DMS53 (cell line): Measurements from ENCODE around the gene E2F1.

ENCODE experiments used
- DNase-seq: peaks from one replicate; lab custom pipeline; 2025; lab: John Stamatoyannopoulos, UW

E2F1 gene, protein sequence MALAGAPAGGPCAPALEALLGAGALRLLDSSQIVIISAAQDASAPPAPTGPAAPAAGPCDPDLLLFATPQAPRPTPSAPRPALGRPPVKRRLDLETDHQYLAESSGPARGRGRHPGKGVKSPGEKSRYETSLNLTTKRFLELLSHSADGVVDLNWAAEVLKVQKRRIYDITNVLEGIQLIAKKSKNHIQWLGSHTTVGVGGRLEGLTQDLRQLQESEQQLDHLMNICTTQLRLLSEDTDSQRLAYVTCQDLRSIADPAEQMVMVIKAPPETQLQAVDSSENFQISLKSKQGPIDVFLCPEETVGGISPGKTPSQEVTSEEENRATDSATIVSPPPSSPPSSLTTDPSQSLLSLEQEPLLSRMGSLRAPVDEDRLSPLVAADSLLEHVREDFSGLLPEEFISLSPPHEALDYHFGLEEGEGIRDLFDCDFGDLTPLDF

DNA sequence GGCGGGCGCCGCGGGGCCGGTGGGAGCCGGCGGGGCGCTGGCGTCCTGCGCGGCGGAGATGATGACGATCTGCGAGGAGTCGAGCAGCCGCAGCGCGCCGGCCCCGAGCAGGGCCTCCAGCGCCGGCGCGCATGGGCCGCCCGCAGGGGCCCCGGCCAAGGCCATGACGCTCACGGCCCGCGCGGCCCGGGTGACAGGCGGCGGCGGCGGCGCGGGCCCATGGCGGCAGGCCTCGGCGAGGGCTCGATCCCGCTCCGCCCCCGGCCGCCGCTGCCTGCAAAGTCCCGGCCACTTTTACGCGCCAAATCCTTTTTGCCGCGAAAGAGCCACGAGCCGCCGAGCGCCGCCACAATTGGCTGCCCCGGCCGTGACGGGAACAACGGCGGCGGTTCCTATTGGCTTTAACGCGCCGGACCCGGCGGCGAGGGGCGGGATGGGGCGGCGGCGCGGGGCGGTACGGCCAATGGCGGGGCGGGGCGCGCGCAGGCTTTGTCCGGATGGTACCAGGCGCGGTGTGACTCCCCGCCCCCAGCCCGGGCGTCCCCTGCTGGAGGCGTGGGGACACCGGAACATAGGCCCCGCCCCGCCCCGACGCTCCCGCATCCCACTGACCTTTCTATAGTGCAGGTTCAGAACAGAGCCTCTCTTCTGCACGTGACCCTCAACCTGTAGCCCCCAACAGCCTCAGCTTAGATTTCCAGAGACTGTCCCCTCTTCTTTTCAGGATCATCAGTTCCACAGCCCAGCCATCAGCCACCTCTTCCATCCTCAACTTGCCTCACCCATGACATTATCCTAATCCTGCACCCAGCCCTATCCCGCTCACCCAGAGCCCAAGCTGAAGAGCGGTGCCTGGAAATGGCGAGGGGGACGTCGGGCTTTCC lies at the start of gene E2F1:
E2F1 (minus strand) TSS at position 286 of the 884 bp plus-strand sequence; CDS start at position 165, 121 bp downstream.
- peak; percentile 97 for DNase-seq

DNA sequence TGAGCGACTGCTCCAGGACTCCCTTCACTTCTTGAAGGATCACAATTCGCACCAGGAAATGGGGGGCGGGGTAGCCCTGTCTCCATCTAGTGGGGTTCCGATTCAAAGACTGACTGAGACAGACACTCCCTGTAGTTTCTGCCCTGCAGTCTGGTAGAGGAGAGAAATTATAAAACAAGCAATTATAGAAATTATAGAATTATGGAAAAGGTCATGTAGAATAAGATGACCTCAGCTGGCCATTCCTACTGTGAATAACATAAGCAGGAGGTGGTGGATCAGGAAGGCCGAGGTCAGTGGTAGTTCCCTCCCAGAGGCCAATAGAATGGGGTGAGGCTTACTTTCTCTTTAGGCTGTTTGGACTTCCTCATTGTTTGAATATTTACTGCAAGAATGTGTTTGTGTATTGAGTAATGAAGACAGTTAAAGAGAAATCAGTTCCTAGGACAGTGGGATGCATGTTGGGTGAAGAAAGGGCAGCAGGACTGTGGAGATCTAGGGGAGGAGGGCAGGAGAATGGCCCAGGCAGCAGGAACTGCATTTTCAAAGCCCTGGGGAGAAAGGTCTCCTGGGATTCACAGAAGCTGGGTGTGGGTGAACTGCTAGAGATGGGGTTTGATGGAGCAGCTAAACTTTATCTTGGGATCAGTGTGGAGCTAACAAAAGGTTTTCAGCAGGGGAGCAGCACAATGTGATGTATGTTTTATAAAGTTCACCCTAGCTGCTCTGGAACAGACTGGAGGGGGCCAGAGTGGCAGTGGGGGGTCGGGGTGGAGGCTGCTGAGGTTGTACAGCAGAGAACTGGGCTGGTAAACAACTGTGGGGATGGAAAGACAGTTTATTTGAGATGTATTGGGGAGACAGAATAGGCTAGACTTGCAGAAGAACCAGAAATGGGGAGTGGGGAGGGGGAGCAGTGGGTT lies 47.7 kb upstream of the E2F1 start:
- peak; percentile 35 for DNase-seq

DNA sequence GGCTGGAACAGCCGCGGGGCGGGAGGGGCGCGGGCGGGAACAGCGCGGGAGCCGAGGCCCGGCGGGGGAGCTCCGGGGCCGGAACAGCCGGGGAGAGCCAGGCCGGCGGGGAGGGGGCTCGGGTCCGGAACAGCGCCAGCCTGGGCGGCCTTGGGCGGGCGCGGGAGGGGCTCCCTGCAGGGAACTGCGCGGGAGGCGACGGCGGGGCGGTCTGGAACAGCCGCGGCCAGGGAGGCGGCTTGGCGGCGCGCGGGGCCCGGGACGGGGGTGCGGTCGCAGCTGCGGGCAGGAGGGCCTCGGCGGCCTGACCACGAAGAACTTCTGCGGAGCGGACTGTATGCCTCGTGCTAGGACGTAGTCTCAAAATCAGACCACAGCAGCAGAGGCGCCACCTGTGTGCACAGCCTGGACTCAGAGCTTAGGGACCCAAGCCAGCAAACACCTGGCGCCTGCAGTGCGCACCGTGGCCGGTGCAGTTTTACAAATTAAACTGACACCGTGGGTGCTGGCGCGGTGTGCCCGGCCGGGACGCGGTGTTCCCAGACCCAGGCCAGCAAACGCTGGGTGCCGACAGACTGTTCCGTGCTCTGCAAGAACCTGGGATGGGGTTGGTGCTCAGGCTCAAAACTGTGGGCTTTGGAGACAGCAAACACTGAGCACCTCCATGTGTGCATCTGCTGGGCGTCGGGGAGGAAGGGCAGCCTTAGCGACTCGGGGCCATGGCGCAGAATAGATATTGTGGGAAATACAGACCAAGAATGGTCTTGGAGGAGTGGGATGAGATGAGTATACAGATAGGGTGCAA lies 46.2 kb upstream of the E2F1 start:
- peak; percentile 99 for DNase-seq

DNA sequence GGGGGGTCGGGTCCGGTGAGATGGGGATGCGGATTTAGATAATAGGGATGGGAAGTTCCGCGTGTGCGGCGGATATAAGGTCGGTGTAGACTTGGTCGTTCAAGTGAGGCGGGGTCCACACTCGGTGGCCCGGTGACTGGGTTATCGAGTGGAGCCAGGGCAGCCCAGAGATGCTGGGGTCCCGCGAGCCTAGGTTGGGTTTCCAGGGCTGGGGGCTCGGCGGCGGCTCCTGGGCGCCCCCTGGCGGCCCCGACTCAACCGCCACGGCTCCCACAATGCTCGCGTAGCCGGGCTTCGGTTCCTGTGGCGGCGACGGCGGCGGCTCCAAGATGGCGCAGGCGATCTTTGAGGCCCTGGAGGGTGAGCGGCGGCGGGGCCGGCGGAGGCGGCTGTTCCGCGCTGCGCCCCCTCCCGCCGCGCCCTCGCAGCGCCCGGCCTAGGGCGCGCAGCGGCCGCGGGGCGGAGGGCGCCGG lies 45.5 kb upstream of the E2F1 start, which contains the start of gene ZNF341:
ZNF341 (plus strand) TSS at position 304 of the 473 bp plus-strand sequence; CDS start at position 330, 26 bp downstream.
- DNase-seq = peak; percentile 99

DNA sequence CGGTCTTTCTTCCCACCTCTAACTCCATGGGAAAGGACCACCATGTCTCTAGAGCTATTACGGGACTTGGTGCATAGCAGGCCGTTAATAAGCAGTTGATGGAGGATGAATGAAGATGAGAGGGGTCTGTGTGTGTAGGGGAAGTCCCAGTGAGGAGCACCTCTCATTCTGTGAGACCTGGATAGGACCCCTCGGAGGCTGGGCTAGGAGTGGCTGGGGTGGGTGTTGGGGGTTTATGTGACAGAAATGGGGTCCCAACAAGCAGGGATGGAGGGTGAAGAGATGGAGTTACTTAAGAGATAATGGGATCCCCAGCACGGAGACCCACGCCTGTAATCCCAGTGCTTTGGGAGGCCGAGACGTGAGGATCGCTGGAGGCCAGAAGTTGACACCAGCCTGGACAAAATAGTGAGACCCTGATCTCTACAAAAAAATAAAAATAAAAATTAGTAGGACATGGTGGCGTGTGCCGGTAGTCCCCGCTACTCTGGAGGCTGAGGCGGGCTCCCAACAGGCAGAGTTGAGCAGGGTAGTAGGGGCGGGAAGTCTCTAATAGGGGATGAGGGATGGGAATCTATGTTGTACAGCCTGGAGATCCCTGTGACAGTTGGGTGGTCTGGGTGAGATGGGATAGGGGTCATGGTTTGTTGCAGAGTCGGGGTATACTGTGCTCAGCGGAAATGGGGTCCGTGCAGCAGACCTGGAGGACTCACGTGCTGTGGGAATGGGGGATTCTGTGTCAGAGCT lies 44.9 kb upstream of the E2F1 start:
- no peak for DNase-seq

DNA sequence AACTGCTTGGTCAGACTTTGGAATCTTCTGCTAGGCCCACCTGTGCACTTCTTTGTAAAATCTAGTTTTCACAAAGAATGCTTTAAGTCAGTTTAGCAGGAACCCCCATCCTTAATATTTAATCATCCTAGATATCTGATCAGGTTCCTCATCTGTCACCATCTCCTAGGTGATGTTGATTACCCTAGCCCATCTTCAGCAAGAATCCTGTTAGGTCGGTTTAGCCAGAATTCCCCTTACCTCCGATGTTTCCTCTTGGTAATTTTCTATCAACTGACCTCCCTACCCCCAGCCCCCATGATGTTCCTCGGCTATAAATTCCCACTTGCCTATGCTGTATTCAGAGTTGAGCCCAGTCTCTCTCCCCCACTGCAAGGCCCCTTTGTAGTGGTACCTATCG lies 42.9 kb upstream of the E2F1 start:
- no peak for DNase-seq

DNA sequence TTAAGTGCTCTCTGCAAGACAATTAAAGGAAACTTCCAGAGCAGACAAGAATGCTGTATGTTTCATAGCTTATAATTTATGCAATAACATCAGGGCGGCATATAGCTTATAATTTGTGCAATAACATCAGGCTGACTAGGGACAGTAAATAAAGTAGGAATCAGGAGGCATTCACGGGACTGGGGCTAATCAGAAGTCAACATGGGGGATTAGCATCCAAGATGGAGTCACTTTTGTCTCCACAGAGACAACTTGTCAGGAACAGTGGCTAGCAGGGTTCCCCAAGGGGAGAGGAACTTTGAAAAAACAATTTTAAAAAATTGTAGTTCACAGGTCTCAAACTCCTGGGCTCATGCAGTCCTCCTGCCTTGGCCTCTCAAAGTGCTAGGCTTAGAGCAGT lies 42.3 kb upstream of the E2F1 start:
- DNase-seq = no peak

- DNase-seq = no peak
Measured at GRCh38 chr20:33727806-33728205, 41.6 kb upstream of the E2F1 start.

GRCh38 chr20:33727115-33727479 lies 40.9 kb upstream of the E2F1 start:
- DNase-seq = no peak

GRCh38 chr20:33725607-33726264 lies 39.6 kb upstream of the E2F1 start:
- DNase-seq = no peak

GRCh38 chr20:33724439-33725094 lies 38.4 kb upstream of the E2F1 start:
- no peak for DNase-seq

- DNase-seq = no peak
Measured at GRCh38 chr20:33721391-33722140, 35.4 kb upstream of the E2F1 start.

DNA sequence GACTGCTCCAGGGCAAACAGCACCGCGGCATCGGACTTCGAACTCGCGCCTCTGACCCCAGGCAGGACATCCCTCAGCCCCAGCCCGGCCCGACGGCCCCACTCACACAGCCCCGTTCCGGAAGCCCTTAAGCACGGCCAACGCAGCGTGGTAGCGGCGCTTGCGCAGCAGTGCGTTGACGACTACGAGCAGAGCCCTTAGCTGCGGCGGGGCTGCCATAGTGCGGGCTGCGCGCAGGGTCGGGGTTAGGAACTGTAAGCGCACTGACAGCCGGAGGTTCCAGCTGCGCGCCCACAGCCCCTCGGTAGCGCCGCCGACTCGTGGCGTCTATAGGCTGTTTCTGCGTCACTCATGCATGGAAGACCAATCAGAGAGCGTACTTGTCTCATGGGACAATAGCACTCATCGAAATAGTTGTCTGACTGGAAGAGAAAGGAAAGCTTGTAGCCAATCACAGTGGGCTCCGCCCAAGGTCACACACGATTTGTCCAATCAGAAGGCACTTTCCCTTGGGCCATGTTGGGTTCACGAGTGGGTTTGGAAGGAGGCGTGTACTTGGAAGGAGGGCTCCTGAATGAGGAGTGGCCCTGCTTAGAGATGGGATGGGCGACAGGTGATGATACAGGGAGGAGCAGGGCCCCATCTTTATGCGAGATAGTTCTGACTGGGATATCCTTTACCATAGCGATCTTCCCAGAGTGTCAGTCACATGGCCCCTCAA lies 34.0 kb upstream of the E2F1 start, which contains the start of gene PXMP4:
PXMP4 (minus strand) TSS at position 322 of the 721 bp plus-strand sequence; CDS start at position 219, 103 bp downstream.
- DNase-seq = peak; percentile 99

- peak; percentile 61 for DNase-seq
Measured at GRCh38 chr20:33719277-33719988, 33.2 kb upstream of the E2F1 start.

DNA sequence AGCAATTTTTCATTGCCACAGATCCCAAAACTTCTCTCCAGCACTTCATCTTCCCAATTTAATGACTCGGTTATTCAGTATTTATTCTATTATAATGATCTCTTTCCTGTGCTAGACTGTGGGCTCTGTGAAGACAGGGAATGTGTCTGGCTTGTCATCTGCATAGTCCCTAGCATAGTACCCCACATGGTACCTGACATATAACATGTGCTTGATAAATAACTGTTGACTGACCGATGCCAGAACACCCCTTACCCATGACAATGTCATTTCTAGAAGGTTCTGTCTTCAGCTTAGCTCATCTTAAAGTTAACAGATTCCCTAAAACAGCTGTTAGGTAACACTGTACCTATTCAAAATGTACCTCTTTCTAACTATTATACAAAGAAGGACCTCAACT lies 30.3 kb upstream of the E2F1 start:
- no peak for DNase-seq

DNA sequence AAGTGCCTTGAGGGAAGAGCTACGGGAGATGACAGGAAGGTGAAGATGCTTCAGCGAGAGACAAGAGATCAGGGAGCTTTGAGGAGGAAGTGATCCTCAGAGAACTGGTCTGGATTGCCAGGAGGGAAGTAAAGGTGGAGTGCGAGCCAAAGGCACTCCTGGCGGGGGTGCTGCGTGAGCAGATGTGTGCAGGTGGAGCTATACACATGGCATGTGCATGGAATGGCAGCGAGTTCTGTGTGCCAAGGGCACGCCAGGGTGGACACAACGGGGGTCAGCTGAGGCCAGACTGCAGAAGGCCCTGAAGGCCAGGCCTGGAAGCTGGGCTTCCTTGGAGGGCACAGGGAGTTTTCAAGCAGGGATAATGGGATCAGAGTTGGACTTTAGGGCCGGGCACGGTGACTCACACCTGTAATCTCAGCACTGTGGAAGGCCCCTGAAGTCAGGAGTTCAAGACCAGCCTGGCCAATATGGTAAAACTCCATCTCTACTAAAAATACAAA lies 27.7 kb upstream of the E2F1 start:
- no peak for DNase-seq

- DNase-seq = no peak
Measured at GRCh38 chr20:33711446-33711738, 25.2 kb upstream of the E2F1 start.
